HG02588 (cell line): ENCODE results near the gene CCDC127.
"Not testable (repeated sequence)": the region's sequence is repeated elsewhere in the genome, so short reads cannot be mapped to it uniquely, and the experiment has no call there.

Experiments
- ATAC-seq: cut with Tn5 transposase; IDR thresholded peaks from one replicate; pipeline ENCODE4 v1.9.1; 2021; ENCODE audit warnings: mild to moderate bottlenecking, moderate library complexity; ENCODE audit not compliant: unreplicated experiment

Gene CCDC127

GRCh38 chr5:204462-204861, 13.5 kb downstream of the CCDC127 start:
- ATAC-seq, result no peak

GRCh38 chr5:204001-204400, 14.0 kb downstream of the CCDC127 start:
- ATAC-seq, result no peak

- ATAC-seq, result no peak
Measured at GRCh38 chr5:203246-203930, 14.6 kb downstream of the CCDC127 start.

- ATAC-seq, result no peak
Measured at GRCh38 chr5:201672-202071, 16.3 kb downstream of the CCDC127 start.

GRCh38 chr5:200985-201384, 17.0 kb downstream of the CCDC127 start:
- no peak for ATAC-seq

GRCh38 chr5:199950-200645, 17.9 kb downstream of the CCDC127 start:
- ATAC-seq, result no peak

- ATAC-seq, result no peak
Measured at GRCh38 chr5:199197-199949, 18.6 kb downstream of the CCDC127 start.

- ATAC-seq, result no peak
Measured at GRCh38 chr5:198516-199196, 19.3 kb downstream of the CCDC127 start.

GRCh38 chr5:197892-198489, 20.0 kb downstream of the CCDC127 start:
- no peak for ATAC-seq

- ATAC-seq, result not testable (repeated sequence)
Measured at GRCh38 chr5:197031-197430, 20.9 kb downstream of the CCDC127 start.

GRCh38 chr5:196350-196749, 21.6 kb downstream of the CCDC127 start:
- no peak for ATAC-seq

- no peak for ATAC-seq
Measured at GRCh38 chr5:195401-196160, 22.4 kb downstream of the CCDC127 start.

- ATAC-seq, result no peak
Measured at GRCh38 chr5:194603-195209, 23.2 kb downstream of the CCDC127 start.

GRCh38 chr5:194102-194501, 23.9 kb downstream of the CCDC127 start:
- no peak for ATAC-seq

- no peak for ATAC-seq
Measured at GRCh38 chr5:192970-193831, 24.8 kb downstream of the CCDC127 start.

- no peak for ATAC-seq
Measured at GRCh38 chr5:192691-192969, 25.3 kb downstream of the CCDC127 start.

- ATAC-seq, result no peak
Measured at GRCh38 chr5:191949-192690, 25.8 kb downstream of the CCDC127 start.
